ENCODE data around the gene XRCC3.
"Not testable (repeated sequence)": the region's sequence is repeated elsewhere in the genome, so short reads cannot be mapped to it uniquely, and the experiment has no call there.

The XRCC3 gene

GRCh38 chr14:103692159-103692558 is 23.1 kb downstream of the XRCC3 start:
- no peak for FAIRE-seq

GRCh38 chr14:103691655-103692054 is 23.6 kb downstream of the XRCC3 start:
- not testable (repeated sequence) for FAIRE-seq

- no peak for FAIRE-seq
Observed at GRCh38 chr14:103690332-103690731, 24.9 kb downstream of the XRCC3 start.

- FAIRE-seq = no peak
Observed at GRCh38 chr14:103688906-103689902, 26.0 kb downstream of the XRCC3 start.

GRCh38 chr14:103688441-103688840 is 26.8 kb downstream of the XRCC3 start:
- no peak for FAIRE-seq

- no peak for FAIRE-seq
Observed at GRCh38 chr14:103687712-103688111, 27.5 kb downstream of the XRCC3 start.

- FAIRE-seq = no peak
Observed at GRCh38 chr14:103686831-103687485, 28.3 kb downstream of the XRCC3 start.

GRCh38 chr14:103685276-103686211 is 29.7 kb downstream of the XRCC3 start:
- FAIRE-seq = no peak

GRCh38 chr14:103684871-103685270 is 30.4 kb downstream of the XRCC3 start:
- FAIRE-seq = no peak

- no peak for FAIRE-seq
Observed at GRCh38 chr14:103684471-103684870, 30.8 kb downstream of the XRCC3 start.

GRCh38 chr14:103683139-103683538 is 32.1 kb downstream of the XRCC3 start:
- FAIRE-seq = no peak

GRCh38 chr14:103680491-103681231 is 34.6 kb downstream of the XRCC3 start:
- FAIRE-seq = no peak

- no peak for FAIRE-seq
Observed at GRCh38 chr14:103679351-103679750, 35.9 kb downstream of the XRCC3 start.

- no peak for FAIRE-seq
Observed at GRCh38 chr14:103676881-103677675, 38.2 kb downstream of the XRCC3 start.

GRCh38 chr14:103675957-103676356 is 39.3 kb downstream of the XRCC3 start:
- FAIRE-seq = no peak

- no peak for FAIRE-seq
Observed at GRCh38 chr14:103671911-103672310, 43.3 kb downstream of the XRCC3 start.

- FAIRE-seq = no peak
Observed at GRCh38 chr14:103669370-103669769, 45.9 kb downstream of the XRCC3 start.

- no peak for FAIRE-seq
Observed at GRCh38 chr14:103668117-103668516, 47.1 kb downstream of the XRCC3 start.

GRCh38 chr14:103667671-103668070 is 47.6 kb downstream of the XRCC3 start:
- no peak for FAIRE-seq

GRCh38 chr14:103663506-103663905 is 51.7 kb downstream of the XRCC3 start:
- no peak for FAIRE-seq

- no peak for FAIRE-seq
Observed at GRCh38 chr14:103662591-103662990, 52.7 kb downstream of the XRCC3 start.

Data from islet of Langerhans (tissue), 1 donor.